HG03342 (cell line): ENCODE data around the gene STX16.
"Not testable (repeated sequence)": the region's sequence is repeated elsewhere in the genome, so short reads cannot be mapped to it uniquely, and the experiment has no call there.

ENCODE experiments used
- ATAC-seq: cut with Tn5 transposase; IDR thresholded peaks from one replicate; pipeline ENCODE4 v1.9.1; 2021; ENCODE audit warnings: mild to moderate bottlenecking, moderate library complexity; ENCODE audit not compliant: unreplicated experiment

The STX16 gene

GRCh38 chr20:58635279-58635665 is 15.8 kb upstream of the STX16 start:
- ATAC-seq, result no peak

GRCh38 chr20:58636396-58636982 is 14.6 kb upstream of the STX16 start:
- ATAC-seq, result no peak

DNA sequence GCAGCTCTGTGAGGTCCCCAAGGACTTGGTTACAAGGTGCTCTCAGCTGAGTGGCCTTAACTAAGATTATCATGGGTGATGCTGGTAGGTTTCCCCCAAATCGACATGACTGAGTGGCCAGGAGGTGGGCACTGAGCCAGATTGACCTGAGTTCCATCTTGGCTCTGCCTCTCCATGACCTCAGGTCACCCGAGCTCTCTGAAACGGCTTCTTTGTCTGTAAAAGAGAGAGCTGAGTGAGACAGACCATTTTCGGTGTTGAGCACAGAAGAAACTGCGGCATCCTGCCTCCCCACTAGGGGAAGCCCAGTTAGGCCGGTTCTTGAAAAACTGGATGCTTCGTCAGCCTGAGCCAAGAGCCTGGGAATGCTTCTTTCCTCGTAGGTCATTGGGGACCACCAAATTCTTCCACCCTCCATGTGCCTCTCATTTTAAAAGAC is 14.1 kb upstream of the STX16 start:
- ATAC-seq, result no peak

DNA sequence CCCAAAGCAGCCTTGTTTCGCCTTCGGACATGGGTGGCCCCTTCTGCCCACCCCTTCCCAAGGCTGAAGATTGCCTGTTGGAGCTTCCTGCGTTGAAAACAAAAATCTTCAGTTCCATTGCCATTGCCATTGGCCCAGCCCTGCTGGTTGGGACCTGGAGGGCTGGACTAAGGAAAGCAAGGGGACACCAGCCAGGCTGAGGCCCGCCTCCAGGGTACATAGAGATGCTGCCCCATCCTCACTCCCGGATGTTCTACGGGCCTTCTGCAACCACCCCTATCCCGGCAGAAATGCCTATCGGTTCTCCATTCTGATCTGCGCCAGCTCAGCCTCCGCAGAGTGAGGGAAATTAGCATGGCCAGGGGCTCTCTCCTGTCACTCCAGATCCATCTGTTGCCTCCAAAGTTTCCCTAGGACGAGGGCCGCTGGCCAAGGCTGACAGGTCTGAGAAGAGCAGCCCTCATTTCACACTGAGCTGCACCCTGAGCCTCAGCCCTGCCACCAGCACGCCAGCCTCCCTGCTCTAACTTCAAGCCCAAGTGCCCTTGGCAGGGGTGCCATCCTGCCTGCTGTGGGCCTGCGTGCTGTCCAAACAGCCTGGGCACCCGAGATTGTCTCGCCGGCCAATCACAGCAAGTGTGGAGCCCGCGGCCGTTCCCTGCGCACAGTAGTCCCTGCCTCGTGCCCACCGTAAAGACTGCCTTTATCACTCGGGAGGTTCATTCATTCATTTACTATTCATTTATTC is 13.4 kb upstream of the STX16 start:
- no peak for ATAC-seq

GRCh38 chr20:58638467-58639181 is 12.5 kb upstream of the STX16 start:
- no peak for ATAC-seq

DNA sequence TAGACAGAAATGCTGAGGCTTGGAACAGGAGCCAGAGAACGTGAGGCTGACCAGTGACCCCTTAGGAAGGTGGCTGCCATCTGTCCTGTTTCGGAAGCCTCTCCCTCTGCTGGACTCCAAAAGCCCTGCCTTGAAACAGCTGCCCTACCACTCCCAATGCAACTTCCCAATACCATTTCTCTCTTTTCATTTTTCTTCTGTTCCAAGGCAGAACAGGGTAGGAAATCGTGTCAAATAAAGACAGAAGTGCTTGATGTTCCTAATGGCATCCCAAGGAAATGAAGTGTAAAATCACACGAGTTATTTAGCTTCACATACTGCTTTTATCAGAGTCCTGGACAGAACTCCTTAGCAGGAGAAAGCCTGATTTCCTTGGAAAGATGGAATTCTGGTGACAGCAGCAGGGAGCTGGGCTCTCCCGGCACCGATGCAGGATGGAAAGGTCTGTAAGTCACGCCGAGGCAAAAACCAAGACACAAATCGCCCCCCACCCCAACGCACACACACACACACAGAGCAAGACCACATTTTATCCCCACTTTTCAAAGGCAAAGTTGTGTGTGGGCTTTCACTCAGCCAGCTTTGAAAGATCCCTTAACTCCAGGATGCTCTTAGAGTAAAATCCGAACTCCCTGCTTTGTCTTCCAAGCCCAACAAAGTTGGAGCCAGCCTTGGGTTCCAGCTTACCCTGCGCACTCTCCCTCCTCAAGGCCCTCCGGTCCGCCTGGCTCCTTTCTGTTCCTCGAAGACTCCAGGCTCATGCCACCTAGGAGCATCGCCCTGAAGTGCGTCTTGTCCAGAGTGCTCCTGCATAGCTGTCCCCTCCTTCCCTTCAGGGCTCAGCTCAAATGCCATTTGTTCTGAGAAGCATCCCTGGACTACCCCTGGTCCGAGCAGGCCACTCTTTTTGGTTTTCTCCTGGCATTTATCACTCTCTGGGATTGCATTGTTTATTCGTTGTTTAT is 11.6 kb upstream of the STX16 start:
- ATAC-seq, result no peak

GRCh38 chr20:58640446-58640845 is 10.6 kb upstream of the STX16 start:
- no peak for ATAC-seq

DNA sequence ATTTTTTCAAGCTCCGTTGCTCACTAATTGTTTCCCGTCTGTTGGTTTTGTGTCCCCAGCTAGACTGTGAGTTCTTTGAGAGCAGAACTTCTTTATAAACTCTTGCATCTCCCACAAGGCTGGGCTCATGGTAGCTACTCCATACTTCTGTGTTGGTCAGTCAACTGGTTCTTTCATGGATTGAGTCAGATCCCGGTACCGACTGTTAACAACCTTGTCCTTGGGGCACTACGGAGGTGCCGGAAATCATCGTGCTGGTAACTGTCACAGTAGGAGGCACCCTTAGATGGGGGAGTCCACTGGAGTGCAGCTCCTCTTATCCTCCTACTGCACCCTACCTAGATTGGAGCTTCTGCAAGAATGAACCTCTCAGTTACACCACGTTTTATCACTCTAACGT is 8.6 kb upstream of the STX16 start:
- ATAC-seq, result no peak

DNA sequence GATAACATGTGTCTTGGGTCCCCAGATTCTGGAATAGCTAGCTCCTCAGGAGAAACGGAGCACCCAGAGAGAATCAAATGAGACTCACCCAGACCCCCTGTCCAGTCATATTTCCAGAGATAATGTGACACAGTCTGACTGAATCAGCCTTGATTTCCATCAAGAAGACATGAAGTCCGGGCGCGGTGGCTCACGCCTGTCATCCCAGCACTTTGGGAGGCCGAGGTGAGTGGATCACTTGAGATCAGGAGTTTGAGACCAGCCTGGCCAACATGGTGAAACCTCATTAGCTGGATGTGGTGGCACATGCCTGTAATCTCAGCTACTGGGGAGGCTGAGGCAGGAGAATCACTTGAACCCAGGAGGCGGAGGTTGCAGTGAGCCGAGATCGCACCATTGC is 8.2 kb upstream of the STX16 start:
- ATAC-seq, result not testable (repeated sequence)

GRCh38 chr20:58645412-58645968 is 5.6 kb upstream of the STX16 start:
- ATAC-seq, result no peak

- ATAC-seq, result no peak
Observed at GRCh38 chr20:58646257-58646656, 4.8 kb upstream of the STX16 start.

DNA sequence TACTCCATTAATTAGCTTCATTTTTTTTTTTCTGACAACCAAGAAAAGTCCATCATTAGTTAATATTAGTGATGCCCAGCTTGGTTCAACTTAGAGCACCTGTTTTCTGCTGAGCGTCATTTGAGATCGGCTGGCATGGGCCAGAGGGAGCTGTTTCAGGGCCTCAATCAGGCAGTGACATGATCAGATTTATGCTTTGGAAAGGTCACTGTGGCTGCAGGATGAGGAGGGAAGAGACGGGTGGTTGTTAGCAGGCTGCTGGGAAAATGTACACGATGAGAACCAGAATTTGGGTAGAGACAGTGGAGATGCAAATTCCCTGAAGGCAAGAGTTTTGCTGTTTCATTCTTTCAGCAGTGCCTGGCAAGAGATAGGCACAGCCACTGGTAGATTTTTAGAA is 4.4 kb upstream of the STX16 start:
- no peak for ATAC-seq

- ATAC-seq, result no peak
Observed at GRCh38 chr20:58647162-58647795, 3.8 kb upstream of the STX16 start.

GRCh38 chr20:58647796-58648501 is 3.1 kb upstream of the STX16 start:
- ATAC-seq, result no peak

- ATAC-seq, result not testable (repeated sequence)
Observed at GRCh38 chr20:58648502-58648825, 2.6 kb upstream of the STX16 start.

DNA sequence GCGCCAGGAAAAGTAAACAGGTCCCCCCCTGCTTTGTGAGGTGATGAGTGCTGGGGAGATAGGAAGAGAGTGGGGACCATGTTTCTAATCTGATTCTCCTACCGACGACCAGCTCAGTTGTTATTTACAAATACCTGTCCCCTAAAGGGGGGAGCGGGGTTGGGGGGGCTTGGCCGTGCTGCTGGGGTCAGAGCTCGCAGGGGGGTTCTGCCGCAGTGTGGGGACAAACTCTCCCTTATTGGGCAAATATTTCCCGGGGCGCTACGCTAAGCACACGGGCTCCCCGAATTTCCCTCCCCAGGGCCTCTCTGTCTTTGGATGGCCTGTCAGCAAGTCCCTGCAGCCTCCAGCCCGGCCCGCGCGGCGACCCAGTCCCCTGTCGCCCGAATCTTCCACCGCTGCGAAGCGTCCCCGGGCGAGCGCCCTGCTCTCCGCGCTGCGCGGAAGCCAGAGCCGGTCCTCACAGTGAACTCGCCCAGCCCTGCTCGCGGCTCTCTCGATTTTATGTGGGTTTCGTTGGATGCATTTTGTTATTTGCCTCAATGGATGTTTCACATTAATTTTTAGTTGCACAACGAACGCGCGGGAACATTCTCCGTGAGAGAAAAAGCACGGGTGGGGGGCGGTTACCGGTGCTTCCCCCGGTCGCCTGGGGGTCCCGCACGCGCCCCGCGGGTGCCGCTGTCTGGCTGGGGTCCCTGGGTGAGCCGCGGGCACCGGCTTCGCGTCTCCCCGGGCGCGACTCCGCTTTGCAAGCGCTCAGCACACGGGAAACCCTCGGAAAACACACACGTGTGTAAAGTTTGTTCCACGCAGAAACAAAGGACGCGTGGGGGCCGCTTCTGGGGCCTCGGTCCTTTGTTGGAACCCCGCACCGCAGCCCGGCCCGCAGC is 1.5 kb upstream of the STX16 start:
- ATAC-seq, result no peak

- no peak for ATAC-seq
Observed at GRCh38 chr20:58650181-58650775, 805 bp upstream of the STX16 start.

DNA sequence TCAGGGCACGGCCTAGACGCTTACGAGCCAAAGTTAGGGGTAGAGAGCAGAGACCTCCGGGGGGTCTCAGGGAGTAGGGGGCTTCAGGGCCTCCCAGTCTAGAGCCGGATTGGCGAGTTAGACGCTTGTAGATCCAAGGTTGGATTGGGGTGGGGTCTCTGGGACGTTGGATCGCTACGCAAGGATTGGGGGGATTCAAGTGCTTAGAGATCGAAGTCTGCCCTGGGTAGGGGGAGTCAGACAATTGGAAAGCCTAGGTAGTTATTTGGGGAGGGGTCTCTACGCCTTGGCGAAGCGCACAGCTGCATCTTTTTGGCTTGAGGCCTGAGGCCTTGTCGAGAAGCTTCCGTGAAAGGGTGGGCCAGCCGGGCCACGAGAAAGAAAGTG is 469 bp downstream of the STX16 start:
- no peak for ATAC-seq
